CD14-positive monocyte (primary cell): ENCODE measurements around the gene EP400. TPM values are rescaled to one million over a fixed set of nuclear protein-coding genes. Genes with fewer than 3 reads are reported as not detected.
A peak's percentile ranks its signal among the peaks of the same experiment; 100 is the strongest.

Experiments used
- DNase-seq, 3 donors: peaks; one replicate each; pipeline ENCODE4 v3.0.0-alpha.2; 2011 to 2022
- H2AFZ ChIP-seq: 2 replicates; pipeline ENCODE4 v1.6.0; 2012; ENCODE audit warnings: mild to moderate bottlenecking, low read depth, low read length, inconsistent platforms; ENCODE audit not compliant: insufficient read depth, poor library complexity, severe bottlenecking
- H3K27ac ChIP-seq, 2 donors: 1 replicate in 1 of 2; 2 replicates in 1 of 2; pipeline ENCODE4 v1.5.1; 2012 to 2013; ENCODE audit warnings: low read length in 2 of 2, control low read depth in 1 of 2, inconsistent platforms in 1 of 2, low read depth in 1 of 2, mild to moderate bottlenecking in 1 of 2
- H3K27me3 ChIP-seq, 2 donors: one replicate each; pipeline versions ENCODE4 v1.6.0 to v1.6.1; 2011 to 2013; ENCODE audit warnings: low read length in 2 of 2; ENCODE audit not compliant: control insufficient read depth in 2 of 2, insufficient read depth in 2 of 2
- H3K36me3 ChIP-seq, 2 donors: replicated peaks in 1 of 2; 1 replicate in 1 of 2; 2 replicates in 1 of 2; pipeline versions ENCODE4 v1.5.1 to v1.6.1; 2012 to 2013; ENCODE audit warnings: low read length in 2 of 2, control low read depth in 1 of 2, inconsistent platforms in 1 of 2, mild to moderate bottlenecking in 1 of 2; ENCODE audit not compliant: insufficient read depth in 2 of 2, control insufficient read depth in 1 of 2
- H3K4me1 ChIP-seq, 2 donors: 1 replicate in 1 of 2; 2 replicates in 1 of 2; pipeline versions ENCODE4 v1.5.1 to v1.6.1; 2012 to 2013; ENCODE audit warnings: low read length in 2 of 2, control low read depth in 1 of 2, inconsistent platforms in 1 of 2, mild to moderate bottlenecking in 1 of 2, moderate library complexity in 1 of 2; ENCODE audit not compliant: insufficient read depth in 2 of 2, control insufficient read depth in 1 of 2
- H3K4me2 ChIP-seq: replicated peaks from 2 replicates; pipeline ENCODE3; 2012; ENCODE audit warnings: low read length, moderate library complexity, mild to moderate bottlenecking; ENCODE audit not compliant: poor library complexity, severe bottlenecking; ENCODE audit errors: extremely low read depth
- H3K4me3 ChIP-seq, 3 experiments: fragments of 200-600 bp in 1 of 3; sonication (generic) in 1 of 3; replicated peaks in 1 of 3; 1 replicate in 2 of 3; 2 replicates in 1 of 3; pipeline ENCODE4 v1.5.1; 2011 to 2013; ENCODE audit warnings: low read length in 3 of 3, mild to moderate bottlenecking in 3 of 3, control low read depth in 2 of 3, low read depth in 2 of 3, inconsistent platforms in 1 of 3, moderate library complexity in 1 of 3
- H3K79me2 ChIP-seq: 2 replicates; pipeline ENCODE4 v1.6.0; 2012; ENCODE audit warnings: mild to moderate bottlenecking, control low read depth, inconsistent platforms, low read length, moderate library complexity; ENCODE audit not compliant: insufficient read depth
- H3K9ac ChIP-seq: 2 replicates; pipeline ENCODE4 v1.6.0; 2017; ENCODE audit warnings: low read length, mild to moderate bottlenecking; ENCODE audit not compliant: insufficient read depth, poor library complexity, severe bottlenecking
- H3K9me3 ChIP-seq, 2 donors: replicated peaks in 1 of 2; 1 replicate in 1 of 2; 2 replicates in 1 of 2; pipeline versions ENCODE4 v1.5.1 to v1.6.1; 2012 to 2013; ENCODE audit warnings: low read length in 2 of 2, control low read depth in 1 of 2; ENCODE audit not compliant: control insufficient read depth in 1 of 2, insufficient read depth in 1 of 2
- H4K20me1 ChIP-seq: 2 replicates; pipeline ENCODE4 v1.6.0; 2012; ENCODE audit warnings: mild to moderate bottlenecking, low read length, control low read depth, moderate library complexity; ENCODE audit not compliant: insufficient read depth
- H3K27ac Mint-ChIP-seq, 7 donors: one replicate each; pipeline ENCODE4 v1.8.0; 2020; ENCODE audit warnings: mild to moderate bottlenecking in 7 of 7, mixed read lengths in 7 of 7, moderate library complexity in 6 of 7, inconsistent platforms in 2 of 7
- H3K27me3 Mint-ChIP-seq, 3 donors: one replicate each; pipeline ENCODE4 v1.8.0; 2021 to 2022; ENCODE audit warnings: low read depth in 3 of 3, mild to moderate bottlenecking in 3 of 3, mixed read lengths in 3 of 3, moderate library complexity in 3 of 3, inconsistent platforms in 1 of 3
- H3K36me3 Mint-ChIP-seq, 2 donors: one replicate each; pipeline ENCODE4 v1.8.0; 2020; ENCODE audit warnings: mixed read lengths in 2 of 2, inconsistent platforms in 1 of 2, mild to moderate bottlenecking in 1 of 2
- H3K4me1 Mint-ChIP-seq: one replicate; pipeline ENCODE4 v1.8.0; 2020; ENCODE audit warnings: mild to moderate bottlenecking, mixed read lengths
- H3K4me3 Mint-ChIP-seq, 2 donors: one replicate each; pipeline ENCODE4 v1.8.0; 2020; ENCODE audit warnings: mild to moderate bottlenecking in 2 of 2, mixed read lengths in 2 of 2, moderate library complexity in 1 of 2
- H3K9me3 Mint-ChIP-seq, 7 donors: one replicate each; pipeline ENCODE4 v1.8.0; 2020 to 2022; ENCODE audit warnings: mixed read lengths in 7 of 7, mild to moderate bottlenecking in 6 of 7, moderate library complexity in 6 of 7, inconsistent platforms in 2 of 7
- CTCF ChIP-seq: fragments of 200-600 bp; IDR thresholded peaks from one replicate; pipeline ENCODE4 v1.8.0; 2022; ENCODE audit warnings: antibody characterized with exemption, mild to moderate bottlenecking
- WGBS: methylation state at CpG from one replicate; pipeline ENCODE4 v1.1.5; 2013; ENCODE audit warnings: missing lambda C conversion rate; ENCODE audit not compliant: insufficient coverage; 5-methylcytosine and 5-hydroxymethylcytosine counted together
- intact Hi-C, 2 donors: fragments of 100-400 bp; cut with micrococcal nuclease; formaldehyde crosslinking; loops; one replicate each; pipeline versions ENCODE4 v1.15.0 to v1.15.1; 2023
- polyA plus RNA-seq, 3 donors: library from polyadenylated mRNA; depleted of rRNA in 1 of 3; unstranded in 2 of 3; stranded (reverse) in 1 of 3; fragments of 300-500 nt in 2 of 3; fragments of >200 nt in 1 of 3; fragmentation: Illumina TruSeq in 2 of 3; gene quantifications; 1 replicate in 2 of 3; 2 replicates in 1 of 3; pipeline ENCODE4 v1.2.3, GENCODE V29; 2012 to 2021

Gene EP400
- polyA plus RNA-seq, 3 donors = 0.65 to 12.1 (median 0.81) TPM

GRCh38 chr12:132094269-132094891 is 144.6 kb downstream of the EP400 start:
- WGBS = 98% methylated on average over 9 of the region's 16 CpGs
- Mint-ChIP-seq H3K9me3 (peaks cover 0 to 6% (median 4%) of the 10 kb centered on the region in 7 donors), H3K27ac (peak overlapping the region in 3 of 7 donors; percentile 33 to 80 (median 54)), H3K4me3 (no peak overlapping the region), H3K36me3 (peaks cover 29 to 55% of the 10 kb centered on the region in 2 donors), H3K27me3 (no peaks in the 10 kb centered on the region), H3K4me1 (peaks cover 11% of the 10 kb centered on the region)
- Histone ChIP-seq H3K36me3 (peaks cover 5 to 11% of the 10 kb centered on the region in 2 donors), H3K27me3 (no peaks in the 10 kb centered on the region), H2AFZ (no peak overlapping the region), H3K4me1 (no peaks in the 10 kb centered on the region), H3K79me2 (no peaks in the 10 kb centered on the region), H3K4me3 (no peak overlapping the region), H3K4me2 (no peak overlapping the region), H3K27ac (no peak overlapping the region), H3K9me3 (no peaks in the 10 kb centered on the region), H4K20me1 (no peaks in the 10 kb centered on the region), H3K9ac (no peak overlapping the region)
- no peak for DNase-seq
- no peak for TF ChIP-seq CTCF
- intact Hi-C loops = no loop called here

GRCh38 chr12:132095520-132096409 is 146.0 kb downstream of the EP400 start:
- intact Hi-C loops = no loop called here
- no peak for DNase-seq
- Histone ChIP-seq H3K79me2 (no peaks in the 10 kb centered on the region), H3K9me3 (no peaks in the 10 kb centered on the region), H2AFZ (no peak overlapping the region), H4K20me1 (no peaks in the 10 kb centered on the region), H3K36me3 (peaks cover 5 to 17% of the 10 kb centered on the region in 2 donors), H3K4me2 (no peak overlapping the region), H3K4me3 (no peak overlapping the region), H3K4me1 (no peaks in the 10 kb centered on the region), H3K9ac (no peak overlapping the region), H3K27ac (no peak overlapping the region), H3K27me3 (no peaks in the 10 kb centered on the region)
- Mint-ChIP-seq H3K27ac (peak overlapping the region in 2 of 7 donors; percentile 43 to 61), H3K9me3 (peaks cover 0 to 6% (median 4%) of the 10 kb centered on the region in 7 donors), H3K4me1 (peaks cover 4% of the 10 kb centered on the region), H3K36me3 (peaks cover 36 to 67% of the 10 kb centered on the region in 2 donors), H3K27me3 (no peaks in the 10 kb centered on the region), H3K4me3 (no peak overlapping the region)
- no peak for TF ChIP-seq CTCF
- 91% methylated on average over 10 of the region's 11 CpGs for WGBS
